Stimulated activated CD4-positive, alpha-beta T cell treated with anti-CD3 and anti-CD28 coated beads, Interleukin-2, amount 100 ng/mL, for 4 hours (primary cell): ENCODE data around the gene NCEH1.
A peak's percentile ranks its signal among the peaks of the same experiment; 100 is the strongest.

Source experiments
- DNase-seq: peaks from one replicate; pipeline ENCODE4 v3.0.0-alpha.2; 2020; ENCODE audit warnings: low read depth

NCEH1 gene

GRCh38 chr3:172644258-172644657 is 66.6 kb downstream of the NCEH1 start:
- DNase-seq, result no peak

DNA sequence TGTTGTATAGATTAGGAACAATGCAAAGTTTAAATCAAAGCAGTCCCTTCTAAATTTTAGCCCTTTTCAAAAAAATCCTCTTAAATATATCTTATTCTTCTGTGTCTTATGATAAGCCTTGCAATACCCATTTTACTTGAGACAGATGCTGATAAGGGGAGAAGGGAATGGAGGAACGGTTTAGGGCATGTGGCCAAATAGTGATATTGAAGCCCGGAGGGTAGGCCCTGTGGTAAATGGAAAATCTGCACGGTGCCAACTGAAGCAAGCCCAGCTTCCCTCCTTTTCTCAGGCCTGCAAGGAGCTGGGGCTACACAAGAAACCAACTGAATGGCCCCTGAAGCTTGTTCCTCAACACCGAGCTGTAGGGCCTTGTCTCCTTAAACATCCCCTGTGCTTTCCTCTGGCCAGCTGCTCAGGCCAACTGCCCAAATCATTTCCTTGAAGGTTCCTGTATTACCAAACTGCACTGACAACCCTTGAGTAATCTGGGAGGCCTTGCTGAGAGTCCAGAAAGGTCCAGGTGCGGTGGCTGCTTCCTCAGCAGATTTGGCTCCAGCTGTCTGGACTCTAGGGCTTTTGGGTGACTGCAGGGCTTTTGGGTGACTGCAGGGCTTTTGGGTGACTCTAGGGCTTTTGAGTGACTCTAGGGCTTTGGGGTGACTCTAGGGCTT is 67.2 kb downstream of the NCEH1 start:
- DNase-seq, result no peak

DNA sequence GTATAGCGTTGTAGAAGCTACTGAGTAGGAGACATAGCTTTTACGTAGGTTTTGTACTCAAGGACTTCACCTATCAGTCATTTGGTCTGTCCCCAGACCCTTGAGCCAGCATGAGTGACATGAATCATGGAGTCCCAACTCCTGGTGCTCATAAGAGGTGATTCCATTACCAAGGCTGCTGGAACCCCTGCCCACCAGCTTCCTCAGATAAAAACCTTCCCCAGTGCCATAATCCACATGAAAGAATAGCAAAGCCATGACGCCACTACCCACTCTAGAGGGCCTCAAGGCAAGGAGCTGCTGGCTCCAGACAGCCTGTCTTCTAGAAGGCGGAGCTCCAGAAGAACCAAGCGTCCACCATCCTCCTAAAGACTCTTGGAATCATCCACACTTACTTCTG is 69.6 kb downstream of the NCEH1 start:
- DNase-seq, result no peak

DNA sequence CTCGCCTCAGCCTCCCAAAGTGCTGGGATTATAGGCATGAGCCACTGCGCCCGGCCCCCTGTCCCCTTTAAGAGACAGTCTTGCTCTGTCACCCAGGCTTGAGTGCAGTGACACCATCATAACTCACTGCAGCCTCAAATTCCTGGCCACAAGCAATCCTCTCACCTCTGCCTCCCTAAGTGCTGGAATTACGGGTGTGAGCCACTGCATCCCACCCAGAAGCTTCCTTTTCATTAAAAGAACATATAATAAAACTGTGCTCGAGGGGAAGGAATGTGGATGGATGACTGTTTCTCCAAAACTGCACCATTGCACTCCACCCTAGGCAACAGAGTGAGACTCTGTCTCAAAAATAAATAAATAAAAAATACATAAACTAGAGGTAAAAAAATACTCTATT is 70.1 kb downstream of the NCEH1 start:
- DNase-seq, result no peak

DNA sequence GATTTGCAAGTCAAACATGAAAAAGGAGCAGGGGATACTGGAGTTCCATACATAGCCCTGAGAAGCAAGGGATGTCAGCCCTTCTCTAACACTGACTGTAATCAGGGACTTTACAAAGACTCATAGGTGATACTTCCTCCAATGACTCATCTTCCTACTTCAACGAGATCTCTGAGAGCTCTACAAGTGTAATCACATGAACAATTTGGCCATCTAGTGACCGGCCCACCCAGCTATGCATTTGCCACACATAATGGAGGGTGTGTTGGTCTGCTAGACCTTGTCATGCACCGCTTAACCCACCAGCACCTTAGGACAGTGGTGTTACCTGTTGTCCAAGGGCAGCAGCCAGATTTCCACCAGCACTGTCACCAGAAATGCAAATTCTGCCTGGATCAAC is 75.3 kb downstream of the NCEH1 start:
- DNase-seq, result no peak

DNA sequence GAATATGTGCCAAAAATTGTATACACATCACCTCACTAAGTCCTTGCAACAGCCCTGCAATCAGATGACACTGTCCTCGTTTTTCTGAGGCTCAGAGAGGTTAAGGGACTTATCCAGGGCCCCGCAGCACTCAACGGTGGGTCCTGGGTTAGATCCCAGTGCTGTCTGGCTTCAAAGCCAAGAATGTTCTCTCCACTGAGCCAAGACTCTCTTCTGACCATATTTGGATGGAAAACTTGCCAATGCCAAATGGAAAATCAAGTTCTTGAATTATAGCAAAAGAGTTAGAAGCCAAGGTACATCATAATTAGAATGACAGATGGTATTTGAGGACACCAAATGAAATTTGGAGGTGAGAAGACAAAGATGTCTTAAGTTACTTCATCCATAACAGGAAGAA is 75.9 kb downstream of the NCEH1 start:
- DNase-seq, result no peak

DNA sequence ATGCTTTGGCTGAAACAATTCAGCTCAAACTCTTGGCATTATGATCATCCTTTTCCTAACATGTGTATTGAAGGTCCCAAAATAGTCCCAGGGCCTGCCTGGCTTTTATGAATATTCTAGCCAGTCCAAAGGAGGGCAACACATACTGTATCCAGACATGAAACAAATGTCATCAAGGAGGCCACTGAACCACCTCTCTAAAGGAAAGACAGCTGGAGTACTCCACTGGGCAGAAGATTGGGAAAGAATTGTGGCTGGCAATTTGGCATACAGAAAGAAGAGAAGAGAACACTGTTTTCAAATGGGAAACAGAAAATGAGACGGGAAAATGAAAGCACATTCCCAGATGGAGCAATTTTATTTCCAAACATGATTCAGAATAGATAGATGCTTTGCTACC is 80.6 kb downstream of the NCEH1 start:
- DNase-seq, result no peak

DNA sequence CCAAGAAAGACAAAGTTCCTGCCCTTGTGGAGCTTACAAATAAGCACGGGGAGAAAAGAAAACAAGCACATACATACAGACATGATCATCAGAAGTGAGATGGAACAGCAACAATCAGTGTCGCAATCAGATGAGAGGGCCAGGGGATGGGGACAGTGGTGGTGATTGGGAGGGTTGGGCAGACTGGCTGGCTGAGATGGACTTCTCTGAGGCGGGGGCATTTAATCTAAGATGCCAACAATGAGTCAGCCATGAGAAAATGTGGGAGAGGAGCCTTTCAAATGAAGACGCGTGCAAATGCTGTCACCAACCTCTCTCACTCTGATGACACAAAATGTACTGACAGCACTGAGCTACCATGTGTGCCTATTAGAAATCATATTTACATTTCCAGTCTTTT is 81.4 kb downstream of the NCEH1 start:
- DNase-seq, result no peak

- no peak for DNase-seq
Measured at GRCh38 chr3:172627057-172627809, 83.6 kb downstream of the NCEH1 start.

GRCh38 chr3:172626021-172626640 is 84.7 kb downstream of the NCEH1 start:
- no peak for DNase-seq

DNA sequence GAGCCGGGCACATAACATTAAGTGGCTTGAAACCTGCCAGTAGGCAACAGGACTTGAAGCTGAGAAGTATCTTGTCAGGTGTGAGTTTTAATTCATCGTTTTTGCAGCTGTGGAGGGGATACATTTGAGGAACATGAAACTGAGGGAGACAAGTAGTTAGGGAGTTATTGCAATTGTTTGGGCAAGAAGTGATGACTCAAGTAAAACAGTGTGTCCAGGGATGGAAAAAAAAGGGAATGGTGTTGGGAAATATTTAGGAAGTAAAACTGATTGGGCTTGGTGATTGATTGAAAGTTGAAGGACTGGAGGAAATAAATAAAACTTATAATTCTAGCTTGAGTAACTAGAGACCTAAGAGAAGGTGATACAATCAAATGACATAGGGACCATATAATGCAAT is 85.5 kb downstream of the NCEH1 start:
- no peak for DNase-seq

- DNase-seq, result no peak
Measured at GRCh38 chr3:172624999-172625398, 85.9 kb downstream of the NCEH1 start.

DNA sequence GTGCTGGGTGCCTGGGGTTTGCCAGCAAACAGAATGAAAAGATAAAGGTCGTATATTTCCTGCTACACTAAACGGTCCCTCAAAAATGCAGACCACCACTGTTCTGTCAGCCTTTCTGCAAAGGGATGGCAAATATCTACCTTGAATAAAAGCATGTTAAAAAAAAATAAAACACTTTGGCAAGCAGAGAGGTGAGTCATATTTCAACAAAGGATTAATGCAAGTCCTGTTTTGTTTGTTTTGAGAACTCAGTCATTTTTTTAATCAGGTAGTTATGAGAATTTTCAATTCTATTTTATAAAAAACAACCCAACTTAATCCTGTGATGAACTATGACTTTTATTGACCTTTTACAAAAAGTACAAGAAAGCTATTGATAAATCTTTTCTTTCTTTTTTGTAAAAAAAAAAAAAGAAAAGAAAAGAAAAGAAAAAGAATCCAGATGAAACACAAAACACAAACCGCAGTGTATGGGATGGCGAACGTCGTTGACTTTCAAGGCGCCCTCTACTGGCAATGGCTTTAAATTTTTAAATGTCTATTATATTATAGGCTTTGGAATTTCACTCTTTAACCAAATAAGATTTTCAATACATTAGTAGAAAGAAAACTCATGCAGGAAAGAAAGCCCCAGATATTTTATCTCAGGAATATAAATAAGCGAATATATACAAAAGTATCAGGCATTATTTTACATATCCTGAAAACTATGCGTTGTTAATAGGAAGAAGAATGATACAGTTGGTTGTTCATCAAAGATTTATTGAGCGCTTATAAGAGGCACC is 87.8 kb downstream of the NCEH1 start:
- DNase-seq, result peak; percentile 31

- no peak for DNase-seq
Measured at GRCh38 chr3:172622156-172622555, 88.7 kb downstream of the NCEH1 start.

DNA sequence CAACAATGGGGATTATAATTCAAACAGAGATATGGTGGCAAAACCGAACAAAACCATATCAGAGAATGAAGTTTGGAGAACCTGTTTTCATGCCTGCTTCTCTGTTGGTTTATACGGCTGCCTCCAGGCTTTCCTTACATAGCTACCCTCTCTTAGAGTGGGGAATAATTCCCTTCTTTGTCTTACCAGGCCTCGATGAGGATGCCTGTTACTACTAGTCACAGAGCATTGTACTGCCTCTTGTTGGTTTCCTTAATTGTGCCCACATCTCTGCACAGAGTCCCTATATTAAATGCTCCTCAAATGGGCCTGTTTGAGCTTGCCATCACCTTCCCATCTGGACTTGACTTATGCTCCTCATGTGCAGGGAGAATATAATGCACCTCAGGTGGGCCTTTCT is 92.9 kb downstream of the NCEH1 start:
- DNase-seq, result no peak

DNA sequence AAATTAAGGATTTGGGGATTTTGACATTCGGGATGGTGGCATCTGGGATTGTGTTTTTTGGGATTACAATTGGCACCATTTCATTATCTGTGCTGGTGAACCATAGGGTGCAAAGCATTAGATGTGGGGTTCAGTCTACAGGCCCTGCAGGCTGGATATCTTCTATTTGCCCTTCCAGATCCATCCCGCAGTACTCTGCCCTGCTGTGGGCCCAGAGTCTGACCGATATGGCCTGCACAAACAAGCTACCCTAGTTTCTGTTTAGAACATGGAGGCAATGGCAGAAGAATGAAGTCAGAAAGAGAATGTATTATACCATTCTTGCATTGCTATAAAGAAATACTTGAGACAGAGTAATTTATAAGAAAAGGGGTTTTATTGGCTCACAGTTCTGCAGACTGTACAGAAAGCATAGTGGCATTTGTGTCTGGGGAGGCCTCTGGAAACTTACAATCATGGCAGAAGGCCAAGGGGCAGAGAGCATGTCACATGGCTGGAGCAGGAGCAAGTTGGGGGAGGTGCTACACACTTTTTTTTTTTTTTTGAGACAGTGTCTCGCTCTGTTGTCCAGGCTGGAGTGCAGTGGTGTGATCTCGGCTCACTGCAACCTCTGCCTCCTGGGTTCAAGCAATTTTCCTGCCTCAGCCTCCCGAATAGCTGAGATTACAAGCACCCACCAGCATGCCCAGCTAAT is 93.7 kb downstream of the NCEH1 start:
- DNase-seq, result no peak

DNA sequence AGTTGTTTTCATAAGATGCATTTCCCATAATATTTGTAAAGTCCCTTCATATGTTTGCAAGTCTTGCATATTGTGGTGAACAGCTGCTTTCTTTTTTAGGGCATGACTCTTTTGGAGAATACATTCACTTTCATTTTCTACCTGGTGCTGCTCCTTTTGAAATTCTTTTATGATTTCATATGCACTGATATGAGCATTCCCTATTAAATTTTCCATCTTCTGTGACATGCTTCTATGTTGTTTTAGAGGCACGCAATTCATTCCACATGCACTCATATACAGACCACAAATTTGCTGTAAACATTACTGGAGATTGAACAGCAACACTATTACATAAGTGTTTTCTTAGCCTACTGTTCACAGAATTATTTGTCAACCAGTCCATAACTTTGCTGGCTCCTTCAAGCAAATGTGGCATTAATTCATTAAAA is 94.8 kb downstream of the NCEH1 start:
- no peak for DNase-seq

DNA sequence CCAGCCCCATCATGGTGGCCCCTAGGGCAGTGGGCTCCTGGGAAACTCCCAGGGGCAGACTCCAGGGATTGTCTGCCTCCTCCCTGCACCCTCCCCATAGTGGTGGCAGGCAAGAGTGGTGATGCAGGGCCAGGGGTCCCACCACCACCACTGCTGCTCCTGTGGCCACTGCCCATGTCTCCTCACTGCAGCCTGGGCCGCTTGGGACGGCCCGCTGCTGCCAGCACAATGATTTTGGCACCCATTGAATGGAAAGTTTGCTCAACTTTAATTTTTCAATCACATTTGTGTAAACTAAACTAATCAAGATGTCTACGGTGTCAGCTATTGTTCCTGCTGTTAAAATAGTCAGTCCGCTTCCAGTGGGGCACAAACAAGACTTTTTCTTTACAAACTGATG is 95.6 kb downstream of the NCEH1 start:
- no peak for DNase-seq

GRCh38 chr3:172614340-172615274 is 96.3 kb downstream of the NCEH1 start:
- no peak for DNase-seq

DNA sequence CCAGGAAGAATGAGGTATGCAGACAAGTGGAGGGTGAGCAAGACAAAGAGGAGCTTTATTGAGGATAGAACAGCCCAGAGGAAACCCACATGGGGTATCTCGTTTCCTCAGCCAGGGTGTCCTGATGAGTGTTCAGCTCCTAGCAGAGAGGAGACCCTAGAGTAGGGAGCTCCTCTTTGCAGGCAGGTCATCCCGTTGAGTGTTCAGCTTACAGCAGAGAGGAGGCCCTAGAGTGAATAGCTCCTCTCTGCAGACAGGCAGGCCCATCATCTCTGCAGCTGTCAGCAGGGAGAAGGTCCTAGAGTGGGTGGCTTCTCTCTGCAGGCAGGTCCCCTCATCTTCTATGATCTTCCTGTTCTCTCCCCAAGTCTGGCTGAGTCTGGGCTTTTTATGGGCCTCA is 97.0 kb downstream of the NCEH1 start:
- no peak for DNase-seq
